HG02852 (cell line): ENCODE results near the gene MAPK10.

Source experiments
- ATAC-seq: cut with Tn5 transposase; IDR thresholded peaks from one replicate; pipeline ENCODE4 v1.9.1; 2021; ENCODE audit warnings: mild to moderate bottlenecking, moderate library complexity; ENCODE audit not compliant: unreplicated experiment

Gene MAPK10

GRCh38 chr4:85942107-85942506 lies 417.7 kb downstream of the MAPK10 start:
- no peak for ATAC-seq

GRCh38 chr4:85940151-85940550 lies 419.7 kb downstream of the MAPK10 start:
- no peak for ATAC-seq
